GM18861 (cell line): ENCODE data around the gene CASQ2.

Source experiments
- ATAC-seq: cut with Tn5 transposase; IDR thresholded peaks from one replicate; pipeline ENCODE4 v1.9.1; 2021; ENCODE audit not compliant: unreplicated experiment

The CASQ2 gene

DNA sequence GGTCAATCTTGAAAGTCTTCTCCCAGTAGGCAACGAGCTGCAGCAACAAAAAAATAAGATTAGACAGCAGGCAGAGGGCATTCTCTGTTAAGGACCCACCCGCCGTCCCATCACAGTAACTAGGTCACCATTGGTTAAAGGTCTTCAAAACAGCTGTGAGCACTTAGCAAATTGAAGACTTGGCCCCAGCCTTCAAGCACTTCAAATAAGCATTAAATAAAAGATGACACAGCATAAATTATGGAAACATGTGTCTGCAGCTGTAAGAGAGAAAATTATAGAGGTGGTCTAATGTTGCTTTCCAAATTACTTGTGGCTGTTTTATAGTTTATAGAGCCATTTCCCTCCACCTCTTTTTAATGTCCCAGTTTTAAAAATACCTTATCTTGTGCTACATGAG is 65.6 kb downstream of the CASQ2 start:
- ATAC-seq, result no peak

GRCh38 chr1:115701090-115701489 is 67.4 kb downstream of the CASQ2 start:
- ATAC-seq, result no peak

GRCh38 chr1:115697619-115698018 is 70.9 kb downstream of the CASQ2 start:
- no peak for ATAC-seq

DNA sequence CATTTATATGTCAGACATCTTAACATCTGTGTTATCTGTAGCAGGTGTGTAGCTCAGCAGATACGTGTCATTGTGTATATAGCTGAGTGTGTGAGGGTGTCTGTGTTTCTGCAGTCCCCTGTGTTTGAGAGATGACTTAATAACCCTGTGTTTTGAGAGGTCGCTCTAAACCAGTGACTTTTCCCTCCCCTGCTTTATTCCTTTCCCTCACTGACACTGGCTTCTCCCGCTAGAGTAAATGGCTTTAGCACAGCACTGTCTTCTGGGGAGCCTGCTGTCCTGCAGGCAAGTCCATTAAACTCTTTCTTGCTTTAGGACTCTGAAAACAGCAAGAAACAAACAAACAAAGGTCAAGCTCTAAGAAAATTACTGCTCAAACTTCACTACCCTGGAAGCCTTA is 73.7 kb downstream of the CASQ2 start:
- ATAC-seq, result no peak

DNA sequence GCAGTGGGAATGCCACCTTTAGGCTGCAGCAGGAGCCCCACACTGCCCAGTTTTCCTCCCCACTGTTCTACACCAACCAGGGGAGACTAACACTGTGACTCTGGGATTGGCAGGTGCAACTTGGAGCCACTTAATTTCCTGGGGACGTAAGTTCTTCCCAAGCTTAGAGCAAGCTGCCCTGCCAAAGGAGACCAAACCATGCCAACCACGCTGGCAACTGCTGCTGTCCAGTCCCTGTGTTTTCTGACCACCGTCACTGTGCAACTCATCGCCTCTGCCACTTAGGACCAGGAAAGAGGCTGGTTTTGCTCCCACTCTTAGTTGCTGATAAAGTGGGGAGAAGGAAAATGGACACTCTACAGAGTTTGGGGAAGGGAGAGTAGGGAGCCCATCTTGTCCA is 76.3 kb downstream of the CASQ2 start:
- ATAC-seq, result no peak

DNA sequence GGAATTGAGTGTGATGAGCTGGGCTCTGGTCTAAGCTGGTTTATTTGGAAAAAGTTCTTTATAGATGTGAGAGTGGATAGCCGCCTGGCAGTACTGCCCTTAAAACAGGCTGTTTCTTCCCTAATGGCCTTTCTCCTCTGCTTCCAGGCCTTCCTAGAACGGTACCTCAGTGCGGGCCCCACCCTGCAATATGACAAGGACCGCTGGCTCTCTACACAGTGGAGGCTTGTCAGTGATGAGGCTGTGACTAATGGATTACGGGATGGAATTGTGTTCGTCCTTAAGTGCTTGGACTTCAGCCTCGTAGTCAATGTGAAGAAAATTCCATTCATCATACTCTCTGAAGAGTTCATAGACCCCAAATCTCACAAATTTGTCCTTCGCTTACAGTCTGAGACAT is 77.5 kb downstream of the CASQ2 start:
- ATAC-seq, result no peak

DNA sequence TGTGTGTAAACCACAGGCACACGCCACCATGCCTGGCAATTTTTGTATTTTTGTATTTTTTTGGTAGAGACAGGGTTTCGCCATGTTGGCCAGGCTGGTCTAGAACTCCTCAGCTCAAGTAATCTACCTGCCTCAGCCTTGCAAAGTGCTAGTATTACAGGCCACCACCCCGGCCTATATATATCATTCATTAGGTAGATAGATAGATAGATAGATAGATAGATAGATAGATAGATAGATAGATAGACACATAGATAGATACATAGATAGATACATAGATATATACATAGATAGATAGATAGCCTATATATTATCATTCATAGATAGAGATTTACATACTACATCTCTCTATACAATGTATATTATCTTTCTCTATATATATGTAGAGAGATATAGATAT is 80.8 kb downstream of the CASQ2 start:
- ATAC-seq, result no peak

DNA sequence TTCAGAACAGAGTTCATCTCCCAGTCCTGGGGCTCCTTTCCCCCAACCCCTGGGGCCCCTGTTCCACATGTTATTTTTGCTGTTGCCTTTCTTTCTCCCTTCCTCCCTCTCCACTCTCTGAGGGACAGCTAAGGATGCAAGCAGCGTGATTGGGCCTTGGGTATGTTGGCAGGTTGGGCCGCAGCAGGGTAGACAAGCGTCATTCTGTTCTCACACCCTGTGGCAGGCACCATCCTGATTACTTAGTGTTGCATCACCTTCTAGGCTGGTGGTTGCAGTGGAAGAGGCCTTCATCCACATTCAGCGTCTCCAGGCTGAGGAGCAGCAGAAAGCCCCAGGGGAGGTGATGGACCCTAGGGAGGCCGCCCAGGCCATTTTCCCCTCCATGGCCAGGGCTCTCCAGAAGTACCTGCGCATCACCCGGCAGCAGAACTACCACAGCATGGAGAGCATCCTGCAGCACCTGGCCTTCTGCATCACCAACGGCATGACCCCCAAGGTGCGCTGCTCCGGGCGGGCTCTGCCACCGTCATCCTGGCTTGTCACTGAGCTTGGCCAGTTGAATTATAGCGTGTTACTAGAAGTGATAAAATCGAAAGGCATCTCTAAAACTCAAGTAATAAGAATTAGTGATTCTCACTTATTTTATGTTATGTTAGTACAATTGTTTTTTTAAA is 83.3 kb downstream of the CASQ2 start:
- no peak for ATAC-seq

DNA sequence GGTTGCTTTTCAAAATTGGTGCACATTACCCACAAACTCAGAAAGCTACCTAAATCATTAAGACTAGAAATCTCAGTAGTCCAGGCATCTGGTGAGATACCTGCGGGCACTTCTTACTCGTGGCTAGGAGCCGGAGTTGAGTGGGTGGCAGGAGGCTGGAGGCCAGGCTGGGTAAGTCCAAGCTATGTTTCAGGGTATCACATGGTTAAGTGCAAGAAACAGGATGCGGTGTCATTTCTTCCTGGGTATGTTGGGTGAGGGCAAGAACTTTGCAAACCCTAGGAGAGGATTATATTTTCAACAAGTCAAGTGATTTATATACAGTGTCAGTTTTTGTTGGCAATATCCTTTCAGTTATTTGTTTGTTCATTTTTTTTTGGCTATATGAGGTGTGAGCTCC is 85.7 kb downstream of the CASQ2 start:
- ATAC-seq, result no peak

DNA sequence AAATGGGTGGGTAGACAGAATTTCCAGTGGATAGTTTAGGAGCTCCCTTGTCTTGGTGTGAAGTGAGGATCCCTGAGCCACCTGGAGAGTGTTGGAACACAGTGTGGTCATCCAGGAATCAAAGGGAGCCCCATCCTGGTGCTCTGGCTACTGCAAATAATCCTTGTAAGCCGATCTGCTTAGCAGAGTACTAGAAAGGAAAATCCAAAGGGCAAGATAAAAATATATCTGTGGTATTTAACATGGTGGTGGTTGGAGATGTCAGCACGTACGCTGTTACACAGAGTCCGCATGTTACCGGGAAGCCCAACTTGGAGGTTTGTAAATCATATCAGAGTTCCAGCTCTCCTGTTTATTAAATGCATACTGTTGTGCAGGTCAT is 87.8 kb downstream of the CASQ2 start:
- no peak for ATAC-seq

GRCh38 chr1:115679141-115679611 is 89.3 kb downstream of the CASQ2 start:
- ATAC-seq, result no peak

GRCh38 chr1:115678141-115678540 is 90.4 kb downstream of the CASQ2 start:
- ATAC-seq, result no peak

GRCh38 chr1:115677565-115677964 is 90.9 kb downstream of the CASQ2 start:
- no peak for ATAC-seq

DNA sequence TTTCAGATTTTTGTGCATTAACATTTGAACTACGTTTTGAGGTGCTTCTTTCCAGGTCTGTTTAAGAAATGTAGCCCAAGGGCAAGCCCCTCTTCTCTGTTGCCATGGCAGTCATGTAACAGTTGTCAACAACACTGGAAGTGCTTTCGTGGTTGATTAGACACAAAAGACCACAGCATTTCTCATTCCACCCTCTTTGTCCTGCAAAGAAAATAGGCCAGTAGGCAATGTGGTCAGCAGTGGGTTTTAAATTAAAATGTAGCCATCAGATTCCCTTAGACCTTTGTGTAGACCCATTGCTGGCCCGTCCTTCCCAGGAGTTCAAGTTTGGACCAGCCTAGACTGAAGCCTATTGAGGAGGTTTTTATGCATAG is 91.3 kb downstream of the CASQ2 start:
- peak; percentile 53 for ATAC-seq

DNA sequence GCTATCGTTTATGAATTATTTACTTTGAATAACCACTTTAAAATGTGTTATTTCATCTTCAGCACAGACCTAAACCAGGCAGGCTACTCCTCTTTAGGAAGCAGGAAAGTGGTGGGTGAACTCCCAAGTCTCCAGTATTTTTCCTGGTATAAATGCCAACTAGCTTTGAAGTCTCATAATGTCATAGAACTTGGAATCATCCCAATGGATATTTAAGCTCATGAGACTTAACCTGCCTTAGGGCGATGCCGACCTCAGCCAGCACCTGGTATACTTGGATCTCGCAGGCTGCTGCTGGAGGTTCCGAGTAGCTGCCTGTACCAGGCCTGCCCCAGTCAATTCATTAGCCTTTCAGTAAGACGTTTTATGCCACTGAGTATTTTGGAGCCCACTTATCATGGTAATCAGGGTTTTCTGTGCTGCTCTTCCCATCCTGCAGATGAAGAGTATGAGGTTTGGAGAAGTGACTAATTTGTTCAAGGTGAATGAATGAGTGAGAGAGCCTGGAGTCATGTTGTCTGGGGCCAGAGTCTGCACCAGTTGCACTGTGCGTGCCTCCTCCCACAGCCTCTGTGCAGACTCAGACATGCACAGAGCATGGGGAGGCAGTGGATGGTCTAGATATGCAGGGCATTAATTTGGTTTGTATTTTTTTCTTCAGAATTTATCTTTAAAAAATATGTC is 91.9 kb downstream of the CASQ2 start:
- ATAC-seq, result peak; percentile 15

DNA sequence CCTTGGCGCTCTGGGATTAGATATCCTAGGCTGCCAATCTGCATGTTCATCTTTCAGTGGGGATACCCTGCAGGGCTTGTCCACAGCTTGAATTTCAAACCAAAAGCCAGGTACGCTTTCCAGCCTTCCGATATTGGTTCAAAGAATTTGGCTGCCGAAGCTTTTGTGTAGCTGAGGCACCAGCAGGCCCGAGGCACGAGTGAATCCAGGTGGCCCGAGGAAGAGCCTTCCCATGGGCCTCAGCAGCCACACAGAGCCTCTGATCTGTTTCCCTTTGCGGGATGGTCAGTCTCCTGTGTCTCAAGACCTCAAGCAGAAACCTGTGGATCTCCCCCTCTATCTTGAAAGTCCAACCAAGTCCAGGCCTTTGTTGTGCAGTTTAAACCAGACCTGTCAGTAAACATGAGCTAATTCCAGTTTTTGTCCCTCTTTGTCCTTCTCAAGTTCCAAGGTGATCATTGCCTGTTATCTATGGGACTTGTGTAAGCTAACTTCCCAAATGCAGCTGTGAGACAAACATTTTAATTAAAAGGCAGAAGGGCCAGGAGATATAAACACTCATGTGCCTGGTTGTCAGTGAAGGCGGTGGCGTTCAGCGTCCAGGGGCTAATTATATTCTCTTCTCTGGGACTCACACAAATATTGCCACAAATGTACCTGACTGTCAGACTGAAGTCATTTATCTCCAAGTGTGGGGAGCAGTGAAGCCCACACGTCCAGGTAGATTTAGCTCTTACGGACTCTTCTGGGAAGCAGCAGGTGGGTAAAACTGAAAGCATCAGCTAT is 96.1 kb downstream of the CASQ2 start:
- ATAC-seq, result no peak

DNA sequence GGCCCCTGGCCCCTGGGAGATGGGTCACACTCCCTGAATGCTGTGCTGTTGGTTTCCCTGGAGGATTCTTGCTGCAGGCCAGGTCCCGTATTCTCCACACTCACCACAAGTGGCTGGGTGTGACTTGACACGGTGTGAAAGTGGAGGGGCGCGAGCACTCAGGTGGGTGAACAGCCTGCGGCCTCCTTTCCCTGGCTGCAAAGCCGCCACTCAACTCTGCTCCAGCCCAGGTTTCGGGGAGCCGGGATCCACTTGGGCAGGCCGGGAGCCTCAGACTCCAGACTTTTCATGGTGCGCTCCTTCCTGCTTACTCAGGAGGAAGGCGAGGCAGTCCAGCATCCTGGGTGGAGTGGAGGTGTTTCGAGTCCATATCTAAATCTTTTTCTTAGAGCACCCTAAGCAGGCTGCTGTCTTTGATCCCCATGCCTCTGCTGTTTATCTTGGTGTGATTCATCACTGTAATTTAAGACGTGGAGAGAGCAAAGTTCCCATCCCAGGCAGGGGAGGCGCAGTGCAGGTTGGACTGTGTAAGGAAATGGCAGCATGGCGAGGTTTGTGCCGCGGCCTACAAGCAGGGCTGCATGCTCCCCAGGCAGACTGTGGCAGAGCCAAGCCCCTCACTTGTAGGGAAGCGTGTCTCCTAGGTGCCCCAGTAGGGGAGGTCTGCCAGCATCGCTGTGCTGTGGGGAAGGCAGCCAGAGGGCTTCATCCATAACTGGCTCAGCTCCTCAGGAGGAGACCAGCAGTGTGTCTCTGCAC is 97.2 kb downstream of the CASQ2 start:
- no peak for ATAC-seq

GRCh38 chr1:115670476-115671175 is 97.9 kb downstream of the CASQ2 start:
- no peak for ATAC-seq

GRCh38 chr1:115669886-115670285 is 98.6 kb downstream of the CASQ2 start:
- no peak for ATAC-seq

- no peak for ATAC-seq
These were observed 99.4 kb downstream of the CASQ2 start for GRCh38 chr1:115669002-115669673.
